GM18873 (cell line): ENCODE measurements around the gene PLA2G4C.

Experiments
- ATAC-seq: cut with Tn5 transposase; IDR thresholded peaks from one replicate; pipeline ENCODE4 v1.9.1; 2021; ENCODE audit warnings: mild to moderate bottlenecking, moderate library complexity, moderate number of reproducible peaks; ENCODE audit not compliant: unreplicated experiment, low FRiP score

Gene PLA2G4C

GRCh38 chr19:48000846-48001245 is 109.8 kb downstream of the PLA2G4C start:
- ATAC-seq = no peak

GRCh38 chr19:47998800-47999199 is 111.8 kb downstream of the PLA2G4C start:
- no peak for ATAC-seq
